GM12878 (cell line): ENCODE results near the gene SMARCC1. TPM values are rescaled to one million over a fixed set of nuclear protein-coding genes. Genes with fewer than 3 reads are reported as not detected.

Experiments
- CBFB ChIP-seq: IDR thresholded peaks from 2 replicates; pipeline ENCODE4 v1.6.1; 2016; ENCODE audit warnings: antibody characterized with exemption, low read depth
- CEBPB ChIP-seq, 2 experiments: fragments of 150-350 bp in 1 of 2; IDR thresholded peaks; 2 replicates each; pipeline ENCODE4 v1.6.1; 2012 to 2014; ENCODE audit warnings: low read depth in 2 of 2, low read length in 2 of 2, borderline replicate concordance in 1 of 2, inconsistent platforms in 1 of 2
- CHD2 ChIP-seq: IDR thresholded peaks from 2 replicates; pipeline ENCODE4 v1.6.1; 2011; ENCODE audit warnings: low read depth, low read length, improper control_type of control experiment, borderline replicate concordance
- E2F8 ChIP-seq: fragments of 450-650 bp; IDR thresholded peaks from 2 replicates; pipeline ENCODE4 v1.6.1; 2018; ENCODE audit warnings: mild to moderate bottlenecking, low read depth, moderate library complexity; ENCODE audit not compliant: partially characterized antibody
- ELK1 ChIP-seq: IDR thresholded peaks from 2 replicates; pipeline ENCODE4 v1.6.1; 2012; ENCODE audit warnings: low read depth, low read length, improper control_type of control experiment
- ESRRA ChIP-seq: IDR thresholded peaks from 2 replicates; pipeline ENCODE4 v1.6.1; 2012; ENCODE audit warnings: mild to moderate bottlenecking, low read length, improper control_type of control experiment
- ETV6 ChIP-seq, 2 experiments: fragments of 450-650 bp in 1 of 2; IDR thresholded peaks in 1 of 2; conservative IDR thresholded peaks in 1 of 2; 2 replicates each; pipeline ENCODE4 v1.6.1; 2014; ENCODE audit warnings: antibody characterized with exemption in 1 of 2, borderline replicate concordance in 1 of 2, low read depth in 1 of 2, mild to moderate bottlenecking in 1 of 2, moderate library complexity in 1 of 2
- HDGF ChIP-seq: fragments of 450-650 bp; IDR thresholded peaks from 2 replicates; pipeline ENCODE4 v1.6.1; 2016; ENCODE audit warnings: antibody characterized with exemption
- MEF2A ChIP-seq: IDR thresholded peaks from 2 replicates; pipeline ENCODE4 v1.6.1; 2011; ENCODE audit warnings: low read depth, mild to moderate bottlenecking, low read length, moderate library complexity; ENCODE audit not compliant: insufficient read depth
- NR2C1 ChIP-seq: fragments of 450-650 bp; IDR thresholded peaks from 2 replicates; pipeline ENCODE4 v1.6.1; 2017; ENCODE audit warnings: antibody characterized with exemption, mild to moderate bottlenecking, moderate library complexity
- POLR2A ChIP-seq: IDR thresholded peaks from 2 replicates; pipeline ENCODE4 v1.6.1; 2011; ENCODE audit warnings: low read depth, mild to moderate bottlenecking, low read length
- SIX5 ChIP-seq: IDR thresholded peaks from 2 replicates; pipeline ENCODE4 v1.6.1; 2011; ENCODE audit warnings: mild to moderate bottlenecking, low read depth, low read length, moderate library complexity; ENCODE audit not compliant: severe bottlenecking
- SMAD1 ChIP-seq: fragments of 450-650 bp; IDR thresholded peaks from 2 replicates; pipeline ENCODE4 v1.6.1; 2018; ENCODE audit warnings: mild to moderate bottlenecking, low read depth; ENCODE audit not compliant: partially characterized antibody
- SREBF1 ChIP-seq: IDR thresholded peaks from 2 replicates; pipeline ENCODE4 v1.6.1; 2012; ENCODE audit warnings: mild to moderate bottlenecking, low read length
- SUPT20H ChIP-seq: IDR thresholded peaks from 2 replicates; pipeline ENCODE4 v1.6.1; 2011; ENCODE audit warnings: low read depth, mild to moderate bottlenecking, low read length, moderate library complexity, borderline replicate concordance; ENCODE audit not compliant: control insufficient read depth
- TCF12 ChIP-seq: IDR thresholded peaks from 2 replicates; pipeline ENCODE4 v1.6.1; 2011; ENCODE audit warnings: low read depth, mild to moderate bottlenecking, low read length
- ZBTB40 ChIP-seq: fragments of 450-650 bp; IDR thresholded peaks from 2 replicates; pipeline ENCODE4 v1.6.1; 2016; ENCODE audit warnings: mild to moderate bottlenecking, moderate library complexity, borderline replicate concordance
- ZNF622 ChIP-seq: fragments of 450-650 bp; IDR thresholded peaks from 2 replicates; pipeline ENCODE4 v1.6.1; 2017; ENCODE audit warnings: mild to moderate bottlenecking, inconsistent platforms
- ZSCAN29 ChIP-seq: fragments of 450-650 bp; IDR thresholded peaks from 2 replicates; pipeline ENCODE4 v1.6.1; 2017; ENCODE audit warnings: mild to moderate bottlenecking, moderate library complexity
- polyA plus RNA-seq, 11 experiments: library from polyadenylated mRNA; depleted of rRNA in 4 of 11; unstranded in 6 of 11; stranded (reverse) in 5 of 11; fragments of >200 nt; fragmentation: Nextera tagmentation in 4 of 11; fragmentation: Illumina TruSeq in 1 of 11; extraction: Ambion mirVana in 4 of 11; extraction: Trizol in 1 of 11; gene quantifications; 1 replicate in 1 of 11; 2 replicates in 10 of 11; pipeline versions ENCODE4 v1.2.1 to v1.2.3, GENCODE V29; 2011 to 2016; ENCODE audit warnings: inconsistent platforms in 2 of 11, missing spikeins in 2 of 11, low read depth in 1 of 11
- total RNA-seq, 4 experiments: library from RNA; depleted of rRNA in 3 of 4; stranded (reverse); fragments of >200 nt in 3 of 4; fragmentation: Illumina TruSeq in 1 of 4; extraction: Trizol in 1 of 4; gene quantifications; 2 replicates each; pipeline versions ENCODE4 v1.2.1 to v1.2.3, GENCODE V29; 2013 to 2021
- TF ChIP-seq, protein P1 (sequence below): fragments of 450-650 bp; conservative IDR thresholded peaks from 2 replicates; pipeline ENCODE4 v1.6.1; 2017; ENCODE audit warnings: mild to moderate bottlenecking, moderate library complexity

The SMARCC1 gene
- total and polyA plus RNA-seq, 10 of the 15 experiments (the other 5 are each of a cell fraction or from before 2014, with no cell fraction given) = 26.6 to 147 (median 57.1) TPM

DNA sequence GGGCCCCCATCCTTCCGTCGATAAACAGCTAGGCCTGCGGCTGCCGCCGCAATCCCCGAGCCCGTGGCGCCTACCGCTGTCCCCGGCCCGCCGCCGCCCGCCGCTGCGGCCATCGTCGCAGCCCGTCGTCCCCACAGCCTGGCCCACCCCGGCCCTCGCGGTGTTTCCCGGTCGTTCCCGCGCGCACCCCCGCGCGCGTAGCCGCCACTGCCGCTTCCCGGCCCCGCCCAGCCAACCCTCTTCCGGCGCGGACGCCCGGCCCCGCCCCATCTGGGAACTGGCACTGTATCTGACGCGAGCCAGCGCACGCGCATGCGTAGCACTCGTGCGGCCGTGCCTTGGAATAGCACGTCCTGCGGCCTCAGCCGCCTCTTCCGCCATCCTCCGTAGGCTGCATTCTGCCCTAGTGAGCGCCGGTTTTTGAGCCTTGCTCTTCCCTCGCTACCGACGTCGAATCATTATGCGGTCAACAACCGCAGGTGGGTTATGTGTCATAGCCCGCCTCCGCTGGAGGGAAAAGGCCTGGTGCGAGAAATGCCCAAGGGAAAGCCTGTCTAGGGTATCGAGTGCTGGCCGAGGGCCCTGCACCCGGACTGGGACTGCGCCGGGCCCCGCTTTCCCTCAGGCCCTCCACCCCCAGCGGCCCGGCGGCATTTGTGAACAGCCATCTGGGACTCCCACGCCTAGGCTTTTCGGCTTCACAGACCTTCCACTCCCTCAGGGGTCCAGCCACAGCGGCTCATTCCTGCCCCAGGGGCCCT, at the start of gene SMARCC1 (continued):
- TF ChIP-seq SREBF1 = no peak
- TF ChIP-seq, protein P1, sequence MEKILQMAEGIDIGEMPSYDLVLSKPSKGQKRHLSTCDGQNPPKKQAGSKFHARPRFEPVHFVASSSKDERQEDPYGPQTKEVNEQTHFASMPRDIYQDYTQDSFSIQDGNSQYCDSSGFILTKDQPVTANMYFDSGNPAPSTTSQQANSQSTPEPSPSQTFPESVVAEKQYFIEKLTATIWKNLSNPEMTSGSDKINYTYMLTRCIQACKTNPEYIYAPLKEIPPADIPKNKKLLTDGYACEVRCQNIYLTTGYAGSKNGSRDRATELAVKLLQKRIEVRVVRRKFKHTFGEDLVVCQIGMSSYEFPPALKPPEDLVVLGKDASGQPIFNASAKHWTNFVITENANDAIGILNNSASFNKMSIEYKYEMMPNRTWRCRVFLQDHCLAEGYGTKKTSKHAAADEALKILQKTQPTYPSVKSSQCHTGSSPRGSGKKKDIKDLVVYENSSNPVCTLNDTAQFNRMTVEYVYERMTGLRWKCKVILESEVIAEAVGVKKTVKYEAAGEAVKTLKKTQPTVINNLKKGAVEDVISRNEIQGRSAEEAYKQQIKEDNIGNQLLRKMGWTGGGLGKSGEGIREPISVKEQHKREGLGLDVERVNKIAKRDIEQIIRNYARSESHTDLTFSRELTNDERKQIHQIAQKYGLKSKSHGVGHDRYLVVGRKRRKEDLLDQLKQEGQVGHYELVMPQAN = peak; percentile 57; the same call in 1 of the 2 replicates
- no peak for TF ChIP-seq NR2C1
- peak; percentile 97 for TF ChIP-seq CBFB
- no peak for TF ChIP-seq E2F8
- peak; percentile 70 for TF ChIP-seq MEF2A
- TF ChIP-seq CHD2 = peak; percentile 91
- TF ChIP-seq HDGF = peak; percentile 86; the same call in 1 of the 2 replicates
- no peak for TF ChIP-seq CEBPB (IDR thresholded peaks at IDR 0.05; ENCODE audit: borderline replicate concordance in 1 of 2, low read depth in 2 of 2, low read length in 2 of 2)
- no peak for TF ChIP-seq ETV6 (conservative IDR thresholded peaks at IDR 0.05 in 1 of 2, IDR thresholded peaks at IDR 0.05 in 1 of 2; ENCODE audit: borderline replicate concordance in 1 of 2, low read depth in 1 of 2)
- peak; percentile 39 for TF ChIP-seq SMAD1
- TF ChIP-seq ESRRA = 0 out of 2 replicates have a peak, but pooled peaks have one; percentile 31
- TF ChIP-seq SIX5 = no peak
- no peak for TF ChIP-seq SUPT20H
- peak; percentile 84 for TF ChIP-seq ELK1
- TF ChIP-seq ZNF622 = no peak
- TF ChIP-seq POLR2A = peak; percentile 96
- TF ChIP-seq TCF12 = 0 out of 2 replicates have a peak, but pooled peaks have one; percentile 58
- TF ChIP-seq ZSCAN29 = no peak
- TF ChIP-seq ZBTB40 = peak; percentile 44; the same call in 1 of the 2 replicates
